ENCODE results near the gene ATG16L2. TPM values are rescaled to one million over a fixed set of nuclear protein-coding genes. Genes with fewer than 3 reads are reported as not detected.

Gene ATG16L2
- total RNA-seq, 1 donor from 2014 or later = 51.0 TPM

- no peak for TF ChIP-seq CTCF (IDR thresholded peaks at IDR 0.05; ENCODE audit: unreplicated experiment)
- H3K9me3 Mint-ChIP-seq (ENCODE audit: unreplicated experiment) = no peaks in the 10 kb centered on the region
- no peaks in the 10 kb centered on the region for H3K27me3 Mint-ChIP-seq (ENCODE audit: unreplicated experiment)
- no peak overlapping the region for H3K27ac Mint-ChIP-seq (ENCODE audit: unreplicated experiment)
- no peak for DNase-seq (ENCODE audit: low spot score)
- H3K4me3 Mint-ChIP-seq (ENCODE audit: unreplicated experiment) = no peak overlapping the region
- H3K36me3 Mint-ChIP-seq (ENCODE audit: low read depth, unreplicated experiment) = no peaks in the 10 kb centered on the region
- H3K4me1 Mint-ChIP-seq (ENCODE audit: unreplicated experiment) = peaks cover 5% of the 10 kb centered on the region
Measured at GRCh38 chr11:72859126-72859525, 44.9 kb downstream of the ATG16L2 start.

GRCh38 chr11:72860010-72860409 lies 45.8 kb downstream of the ATG16L2 start:
- Mint-ChIP-seq H3K9me3 (ENCODE audit: unreplicated experiment) (no peaks in the 10 kb centered on the region), H3K36me3 (ENCODE audit: low read depth, unreplicated experiment) (no peaks in the 10 kb centered on the region), H3K27ac (ENCODE audit: unreplicated experiment) (no peak overlapping the region), H3K4me1 (ENCODE audit: unreplicated experiment) (peaks cover 5% of the 10 kb centered on the region), H3K4me3 (ENCODE audit: unreplicated experiment) (no peak overlapping the region), H3K27me3 (ENCODE audit: unreplicated experiment) (no peaks in the 10 kb centered on the region)
- no peak for DNase-seq (ENCODE audit: low spot score)
- no peak for TF ChIP-seq CTCF (IDR thresholded peaks at IDR 0.05; ENCODE audit: unreplicated experiment)

GRCh38 chr11:72860592-72860991 lies 46.4 kb downstream of the ATG16L2 start:
- Mint-ChIP-seq H3K27me3 (ENCODE audit: unreplicated experiment) (no peaks in the 10 kb centered on the region), H3K4me1 (ENCODE audit: unreplicated experiment) (peaks cover 5% of the 10 kb centered on the region), H3K36me3 (ENCODE audit: low read depth, unreplicated experiment) (peaks cover under 1% of the 10 kb centered on the region), H3K27ac (ENCODE audit: unreplicated experiment) (no peak overlapping the region), H3K9me3 (ENCODE audit: unreplicated experiment) (no peaks in the 10 kb centered on the region), H3K4me3 (ENCODE audit: unreplicated experiment) (no peak overlapping the region)
- DNase-seq (ENCODE audit: low spot score) = no peak
- no peak for TF ChIP-seq CTCF (IDR thresholded peaks at IDR 0.05; ENCODE audit: unreplicated experiment)

- no peaks in the 10 kb centered on the region for H3K9me3 Mint-ChIP-seq (ENCODE audit: unreplicated experiment)
- no peak overlapping the region for H3K27ac Mint-ChIP-seq (ENCODE audit: unreplicated experiment)
Measured at GRCh38 chr11:72863091-72863490, 48.9 kb downstream of the ATG16L2 start.

GRCh38 chr11:72863916-72864315 lies 49.7 kb downstream of the ATG16L2 start:
- Mint-ChIP-seq H3K4me1 (ENCODE audit: unreplicated experiment) (no peaks in the 10 kb centered on the region), H3K27me3 (ENCODE audit: unreplicated experiment) (no peaks in the 10 kb centered on the region), H3K36me3 (ENCODE audit: low read depth, unreplicated experiment) (peaks cover 16% of the 10 kb centered on the region), H3K9me3 (ENCODE audit: unreplicated experiment) (no peaks in the 10 kb centered on the region), H3K27ac (ENCODE audit: unreplicated experiment) (no peak overlapping the region), H3K4me3 (ENCODE audit: unreplicated experiment) (no peak overlapping the region)
- TF ChIP-seq CTCF (IDR thresholded peaks at IDR 0.05; ENCODE audit: unreplicated experiment) = no peak
- no peak for DNase-seq (ENCODE audit: low spot score)

More at GRCh38 chr11:72863091-72863490, 48.9 kb downstream of the ATG16L2 start:
- Mint-ChIP-seq H3K36me3 (ENCODE audit: low read depth, unreplicated experiment) (peaks cover 12% of the 10 kb centered on the region), H3K27me3 (ENCODE audit: unreplicated experiment) (no peaks in the 10 kb centered on the region), H3K4me1 (ENCODE audit: unreplicated experiment) (no peaks in the 10 kb centered on the region), H3K4me3 (ENCODE audit: unreplicated experiment) (no peak overlapping the region)
- no peak for TF ChIP-seq CTCF (IDR thresholded peaks at IDR 0.05; ENCODE audit: unreplicated experiment)
- no peak for DNase-seq (ENCODE audit: low spot score)

All from endothelial cell (in vitro differentiated cells).